GM18519 (cell line): Measurements from ENCODE around the gene GMDS.

Experiments used
- ATAC-seq: cut with Tn5 transposase; IDR thresholded peaks from one replicate; pipeline ENCODE4 v1.9.1; 2021; ENCODE audit warnings: mild to moderate bottlenecking, moderate library complexity; ENCODE audit not compliant: unreplicated experiment, low FRiP score

The GMDS gene

DNA sequence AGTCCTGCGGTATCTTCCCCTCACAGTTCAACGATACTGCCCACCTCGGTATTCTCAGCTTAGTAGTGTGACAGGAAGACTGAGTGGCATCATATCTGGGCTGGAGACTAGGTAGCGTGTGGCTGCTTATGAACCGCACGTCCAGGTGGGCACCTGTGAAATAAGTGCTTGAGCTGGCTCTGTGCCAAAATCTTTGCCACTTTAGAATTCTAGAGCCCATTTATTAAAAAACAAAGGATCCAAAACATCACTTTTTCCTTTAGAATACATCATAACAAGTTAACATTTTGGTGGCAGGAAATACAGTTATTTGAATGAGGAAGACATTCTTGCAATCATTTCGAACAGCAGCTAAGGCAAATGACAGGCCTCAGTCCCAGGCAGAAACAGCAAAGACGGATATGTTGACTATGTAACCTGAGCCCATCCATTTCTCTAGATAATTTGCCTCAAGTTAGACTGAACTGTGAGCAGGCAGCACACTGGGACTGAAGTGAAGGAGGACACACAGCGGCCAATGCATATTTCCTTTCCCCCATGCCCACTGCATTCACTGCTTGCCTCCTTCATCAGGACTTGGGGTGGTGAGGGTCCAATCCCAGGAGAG, 136.6 kb downstream of the GMDS start:
- ATAC-seq: no peak

GRCh38 chr6:2104524-2104880, 140.9 kb downstream of the GMDS start:
- ATAC-seq: no peak

GRCh38 chr6:2103765-2104523, 141.5 kb downstream of the GMDS start:
- ATAC-seq: no peak

GRCh38 chr6:2102966-2103365, 142.4 kb downstream of the GMDS start:
- ATAC-seq: no peak

DNA sequence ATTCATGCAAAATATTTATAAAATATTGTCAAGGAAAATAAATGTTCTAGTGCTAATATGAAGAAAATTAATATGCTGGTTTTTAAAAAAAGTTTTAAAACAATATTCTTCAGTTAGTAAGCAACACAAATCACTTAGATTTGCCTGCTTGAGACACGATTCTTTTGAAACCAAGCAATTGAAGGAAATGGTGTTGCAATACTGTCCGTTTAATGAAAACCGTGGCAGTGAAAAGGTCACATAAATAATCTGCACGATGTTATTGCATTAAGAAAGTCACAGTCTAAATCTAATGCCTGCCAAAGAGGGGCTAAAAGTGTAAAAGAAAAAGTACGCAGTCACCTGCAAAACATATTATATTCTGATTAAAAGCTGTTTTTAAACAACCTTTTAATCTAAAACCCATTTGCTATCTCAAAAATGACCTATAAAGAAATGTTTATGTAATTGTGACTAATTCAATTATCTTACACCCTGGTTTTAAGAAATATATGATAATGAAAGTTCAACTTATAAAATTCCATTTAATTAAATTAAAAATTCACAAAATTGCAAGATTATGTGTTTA, 143.0 kb downstream of the GMDS start:
- ATAC-seq: no peak

- no peak for ATAC-seq
Observed at GRCh38 chr6:2101213-2101612, 144.2 kb downstream of the GMDS start.

DNA sequence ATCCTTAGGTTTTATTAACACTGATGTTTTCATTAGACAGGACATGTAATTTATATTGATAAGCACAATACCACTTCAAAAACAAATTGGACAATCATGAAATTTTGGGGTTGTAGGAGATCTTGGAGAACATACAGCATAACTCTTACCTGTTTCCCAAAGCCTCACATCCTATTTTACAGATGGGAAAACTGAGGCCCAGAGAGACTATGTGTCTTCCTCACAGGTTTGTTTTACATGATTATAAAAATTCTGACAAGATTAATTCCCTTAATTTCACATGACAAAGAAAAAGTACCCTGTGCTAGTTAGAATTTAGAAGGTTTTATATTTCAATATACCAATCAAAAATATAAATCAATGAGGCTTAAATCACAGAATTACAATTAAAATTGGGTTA, 145.5 kb downstream of the GMDS start:
- ATAC-seq: no peak

GRCh38 chr6:2097464-2097863, 147.9 kb downstream of the GMDS start:
- ATAC-seq: no peak

GRCh38 chr6:2094642-2095041, 150.8 kb downstream of the GMDS start:
- ATAC-seq: no peak

DNA sequence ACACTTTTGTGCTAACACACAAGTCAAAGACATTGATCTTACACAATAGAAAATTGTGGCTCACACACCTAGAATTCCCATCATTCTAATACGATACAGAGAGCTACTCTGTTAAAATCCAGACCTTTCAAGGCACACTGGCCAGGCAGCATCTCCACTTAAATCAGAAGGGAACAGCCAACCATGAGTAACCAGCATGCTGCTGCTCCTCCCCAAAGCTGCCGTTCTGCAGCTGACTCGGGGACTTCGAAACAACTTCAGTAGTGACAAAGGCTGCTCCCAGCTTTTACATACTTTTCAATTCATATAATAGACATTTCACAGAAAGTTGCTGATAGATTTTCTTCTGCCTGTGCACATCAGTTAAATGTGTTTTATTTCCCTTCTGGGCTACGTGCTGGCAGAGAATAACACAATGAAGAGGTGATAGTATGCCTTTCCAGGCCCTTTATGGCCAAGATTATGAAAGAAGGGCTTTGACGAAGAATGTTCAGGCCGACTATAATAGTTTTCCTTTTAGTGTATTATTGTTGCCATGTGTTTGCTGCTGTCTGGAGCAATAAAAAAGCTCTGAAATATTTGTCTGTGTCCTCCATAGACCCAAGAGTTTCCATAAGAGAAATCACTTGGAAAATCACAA, 159.0 kb downstream of the GMDS start:
- no peak for ATAC-seq

DNA sequence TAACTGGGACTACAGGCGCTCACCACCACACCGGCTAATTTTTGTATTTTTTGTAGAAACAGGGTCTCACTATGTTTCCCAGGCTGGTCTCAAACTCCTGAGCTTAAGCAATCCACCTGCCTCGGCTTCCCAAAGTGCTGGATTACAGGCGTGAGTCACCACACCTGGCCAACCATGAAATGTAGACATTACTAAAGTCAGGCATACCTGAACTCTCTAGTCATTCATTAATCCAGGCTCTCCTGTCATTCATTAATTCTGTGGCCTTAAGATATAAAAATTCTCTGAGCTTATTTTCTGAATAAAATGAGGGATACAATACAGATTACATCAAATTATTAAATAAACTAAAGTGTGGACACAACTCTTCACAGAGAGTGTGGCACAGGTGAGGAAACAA, 159.7 kb downstream of the GMDS start:
- no peak for ATAC-seq

DNA sequence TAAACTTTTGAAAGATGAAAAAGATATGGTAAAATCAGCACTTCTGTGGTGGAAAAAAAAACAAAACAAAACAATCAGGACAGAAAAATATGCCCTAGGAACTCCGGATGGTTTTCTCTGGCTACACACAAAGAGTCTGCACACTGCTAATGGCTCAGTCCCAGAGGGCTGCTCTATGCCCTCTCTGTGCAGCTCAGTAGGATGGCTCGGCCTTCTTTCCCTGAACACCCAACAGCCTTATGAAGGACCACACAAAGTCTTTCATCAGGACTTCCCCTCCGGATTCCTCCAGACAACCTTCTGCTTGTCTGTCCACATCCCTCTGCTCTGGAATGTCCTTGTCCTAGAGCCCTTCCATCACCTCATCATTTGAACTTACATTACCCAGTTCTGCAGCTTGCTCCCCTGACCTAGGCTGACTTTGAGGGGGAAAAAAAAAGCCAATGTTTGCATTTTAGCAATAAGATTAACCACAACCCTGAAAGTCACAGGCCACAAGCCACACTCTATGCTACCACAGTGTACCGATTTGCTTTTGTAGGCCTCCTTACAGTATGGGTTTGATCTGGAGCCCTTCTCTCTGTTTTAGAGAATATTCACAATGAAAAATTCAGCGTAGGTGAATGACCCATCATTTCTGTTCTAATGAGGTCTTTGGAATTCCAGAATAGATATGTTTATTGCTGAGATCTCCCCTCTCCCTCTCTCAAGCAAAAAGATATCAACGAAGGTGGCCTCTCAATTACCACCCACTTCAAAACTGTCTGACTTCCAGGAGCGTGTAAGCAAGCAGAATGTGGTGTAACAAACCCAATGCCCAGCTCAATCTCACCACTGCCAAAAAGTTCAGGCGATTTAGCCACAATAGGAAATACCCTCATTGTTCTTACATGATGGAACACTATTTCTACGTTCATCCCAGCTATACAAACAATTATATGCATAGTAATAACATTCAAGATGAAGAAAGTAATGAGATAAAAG, 164.0 kb downstream of the GMDS start:
- ATAC-seq: peak; percentile 77

DNA sequence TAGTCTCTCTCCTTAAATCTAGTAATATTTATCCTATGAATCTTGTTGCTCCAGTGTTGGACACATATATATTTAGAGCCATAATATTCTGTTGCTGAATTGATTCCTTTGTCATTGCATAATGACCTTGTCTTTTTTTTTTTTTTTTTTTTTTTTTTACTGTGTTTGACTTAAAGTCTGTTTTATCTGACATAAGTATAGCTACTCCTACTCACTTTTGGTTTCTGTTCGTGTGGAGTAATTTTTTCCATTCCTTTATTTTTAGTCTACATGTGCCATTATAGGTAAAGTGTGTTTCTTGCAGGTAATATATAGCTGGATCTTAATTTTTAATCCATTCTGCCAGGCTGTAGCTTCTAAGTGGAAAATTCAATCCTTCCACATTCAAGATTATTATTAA, 166.5 kb downstream of the GMDS start:
- no peak for ATAC-seq

- no peak for ATAC-seq
Observed at GRCh38 chr6:2077826-2078225, 167.6 kb downstream of the GMDS start.

- ATAC-seq: no peak
Observed at GRCh38 chr6:2073476-2073875, 171.9 kb downstream of the GMDS start.

DNA sequence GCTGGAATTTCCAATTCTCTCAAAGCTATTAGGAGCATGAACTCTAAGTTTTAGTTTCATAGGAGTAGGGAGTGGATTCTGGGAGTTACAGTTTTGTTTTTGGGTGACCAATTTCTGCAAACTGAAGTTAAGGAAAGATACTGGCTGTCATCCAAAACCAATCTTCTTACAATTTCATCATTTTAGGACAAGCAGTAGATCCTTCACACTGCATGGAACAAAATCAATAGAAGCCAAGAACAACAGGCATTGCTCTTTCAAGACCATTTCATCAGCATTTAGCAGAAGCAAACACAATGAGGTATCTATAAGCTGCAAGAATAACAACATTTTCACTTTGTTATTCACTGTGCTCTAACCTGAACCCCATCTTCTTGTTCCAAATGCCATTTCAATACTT, 173.0 kb downstream of the GMDS start:
- ATAC-seq: no peak

GRCh38 chr6:2063547-2063946, 181.9 kb downstream of the GMDS start:
- no peak for ATAC-seq

GRCh38 chr6:2061880-2062279, 183.5 kb downstream of the GMDS start:
- ATAC-seq: no peak

DNA sequence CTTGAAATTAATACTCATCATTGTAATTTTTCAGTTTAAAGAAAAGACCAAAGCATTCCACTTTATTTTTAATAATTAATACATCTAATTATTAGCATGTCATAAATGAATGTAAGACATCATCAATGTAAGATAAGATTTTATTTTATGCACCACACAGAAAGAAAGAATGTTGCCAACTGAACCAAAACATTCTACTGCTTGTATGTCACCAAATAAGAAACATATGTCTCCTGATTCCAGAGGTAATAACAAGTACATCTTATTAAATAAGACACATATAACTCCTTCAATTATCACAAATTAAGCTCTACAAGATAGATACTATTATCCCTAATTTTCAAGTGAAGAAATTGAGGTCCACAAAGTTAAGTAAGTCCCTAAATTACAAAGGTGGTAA, 189.5 kb downstream of the GMDS start:
- ATAC-seq: no peak

DNA sequence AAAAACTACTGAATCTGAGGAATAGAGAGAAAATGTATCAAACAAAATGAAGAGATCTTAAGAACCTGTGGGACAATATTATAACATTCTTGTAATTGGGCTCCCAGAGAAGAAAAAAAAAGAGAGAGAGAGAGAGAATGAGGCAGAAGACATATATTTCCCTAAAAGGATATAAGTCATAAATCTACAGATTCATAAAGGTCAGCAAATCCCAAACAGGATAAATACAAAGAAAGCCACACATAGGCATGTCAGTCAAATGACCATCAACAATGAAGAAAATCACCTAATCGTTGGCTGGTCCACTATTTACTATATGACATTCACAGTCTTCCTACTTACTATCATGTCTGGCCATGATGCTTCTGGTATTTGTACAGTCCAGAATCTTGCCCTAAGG, 190.3 kb downstream of the GMDS start:
- ATAC-seq: no peak
